Uterus (tissue), 2 donors: Measurements from ENCODE around the gene CAVIN4.

Source experiments
- POLR2A ChIP-seq, 2 donors: fragments of 450-650 bp; IDR thresholded peaks; one replicate each; pipeline ENCODE4 v1.6.1; 2016; ENCODE audit warnings: antibody characterized with exemption in 2 of 2, mild to moderate bottlenecking in 1 of 2, moderate library complexity in 1 of 2
- TF ChIP-seq, protein P1 (sequence below), 4 experiments: fragments of 200-600 bp in 2 of 4; fragments of 450-650 bp in 2 of 4; sonication (generic) in 2 of 4; IDR thresholded peaks; one replicate each; pipeline ENCODE4 v1.5.1; 2016 to 2019; ENCODE audit warnings: antibody characterized with exemption in 4 of 4, mild to moderate bottlenecking in 2 of 4, moderate library complexity in 1 of 4

DNA sequence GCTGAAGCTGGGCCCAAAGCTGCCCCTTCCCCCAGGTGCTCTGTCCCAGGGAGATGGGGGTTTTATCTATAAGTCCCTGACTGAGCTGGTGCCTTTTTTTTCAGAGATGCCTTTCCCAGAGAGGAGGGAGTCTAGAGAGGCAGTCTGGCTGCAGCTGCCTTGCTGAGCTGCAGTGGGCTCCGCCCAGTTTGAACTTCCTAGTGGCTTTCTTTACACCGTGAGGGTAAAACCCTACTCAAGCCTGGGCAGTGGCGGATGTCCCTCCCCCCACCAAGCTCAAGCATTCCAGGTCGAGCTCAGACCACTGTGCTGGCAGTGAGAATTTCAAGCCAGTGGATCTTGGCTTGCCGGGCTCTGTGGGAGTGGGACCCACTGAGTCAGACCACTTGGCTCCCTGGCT lies 41.3 kb downstream of the CAVIN4 start:
- TF ChIP-seq, protein P1, sequence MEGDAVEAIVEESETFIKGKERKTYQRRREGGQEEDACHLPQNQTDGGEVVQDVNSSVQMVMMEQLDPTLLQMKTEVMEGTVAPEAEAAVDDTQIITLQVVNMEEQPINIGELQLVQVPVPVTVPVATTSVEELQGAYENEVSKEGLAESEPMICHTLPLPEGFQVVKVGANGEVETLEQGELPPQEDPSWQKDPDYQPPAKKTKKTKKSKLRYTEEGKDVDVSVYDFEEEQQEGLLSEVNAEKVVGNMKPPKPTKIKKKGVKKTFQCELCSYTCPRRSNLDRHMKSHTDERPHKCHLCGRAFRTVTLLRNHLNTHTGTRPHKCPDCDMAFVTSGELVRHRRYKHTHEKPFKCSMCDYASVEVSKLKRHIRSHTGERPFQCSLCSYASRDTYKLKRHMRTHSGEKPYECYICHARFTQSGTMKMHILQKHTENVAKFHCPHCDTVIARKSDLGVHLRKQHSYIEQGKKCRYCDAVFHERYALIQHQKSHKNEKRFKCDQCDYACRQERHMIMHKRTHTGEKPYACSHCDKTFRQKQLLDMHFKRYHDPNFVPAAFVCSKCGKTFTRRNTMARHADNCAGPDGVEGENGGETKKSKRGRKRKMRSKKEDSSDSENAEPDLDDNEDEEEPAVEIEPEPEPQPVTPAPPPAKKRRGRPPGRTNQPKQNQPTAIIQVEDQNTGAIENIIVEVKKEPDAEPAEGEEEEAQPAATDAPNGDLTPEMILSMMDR (IDR thresholded peaks at IDR 0.05): no peak
- no peak for TF ChIP-seq POLR2A (IDR thresholded peaks at IDR 0.05)
